Skin of body (tissue), 2 donors: ENCODE data around the gene TSPO2. TPM values are rescaled to one million over a fixed set of nuclear protein-coding genes. Genes with fewer than 3 reads are reported as not detected.
"Not testable (repeated sequence)": the region's sequence is repeated elsewhere in the genome, so short reads cannot be mapped to it uniquely, and the experiment has no call there.

Experiments
- DNase-seq: peaks from one replicate; lab custom pipeline; 2025; lab: John Stamatoyannopoulos, UW
- total RNA-seq: library from RNA; depleted of rRNA; stranded (reverse); fragments of >200 nt; gene quantifications from one replicate; pipeline ENCODE4 v1.2.3, GENCODE V29; 2014

TSPO2 gene
- 0.79 TPM for total RNA-seq

- no peak for DNase-seq
Measured at GRCh38 chr6:41042226-41043055, at the start of gene TSPO2. TSS of gene TSPO2 (plus strand) at chr6:41042467. CDS start at chr6:41042986, 519 bp downstream.

GRCh38 chr6:40992746-40993145, 49.5 kb upstream of the TSPO2 start:
- DNase-seq = no peak

GRCh38 chr6:40996591-40997233, 45.6 kb upstream of the TSPO2 start:
- peak; percentile 17 for DNase-seq

- DNase-seq = no peak
Measured at GRCh38 chr6:40997234-40997957, 44.9 kb upstream of the TSPO2 start.

GRCh38 chr6:40998661-40999060, 43.6 kb upstream of the TSPO2 start:
- DNase-seq = no peak

- no peak for DNase-seq
Measured at GRCh38 chr6:40999569-40999968, 42.7 kb upstream of the TSPO2 start.

- DNase-seq = no peak
Measured at GRCh38 chr6:41000248-41000647, 42.0 kb upstream of the TSPO2 start.

- DNase-seq = no peak
Measured at GRCh38 chr6:41002168-41002567, 40.1 kb upstream of the TSPO2 start.

- not testable (repeated sequence) for DNase-seq
Measured at GRCh38 chr6:41006217-41006616, 36.0 kb upstream of the TSPO2 start.

GRCh38 chr6:41006980-41007379, 35.3 kb upstream of the TSPO2 start:
- not testable (repeated sequence) for DNase-seq

GRCh38 chr6:41008011-41008410, 34.3 kb upstream of the TSPO2 start:
- no peak for DNase-seq

- DNase-seq = no peak
Measured at GRCh38 chr6:41009669-41010068, 32.6 kb upstream of the TSPO2 start.

GRCh38 chr6:41011673-41012072, 30.6 kb upstream of the TSPO2 start:
- DNase-seq = no peak

- DNase-seq = no peak
Measured at GRCh38 chr6:41013466-41014153, 28.7 kb upstream of the TSPO2 start.

GRCh38 chr6:41014780-41015179, 27.5 kb upstream of the TSPO2 start:
- no peak for DNase-seq

- DNase-seq = not testable (repeated sequence)
Measured at GRCh38 chr6:41015860-41016259, 26.4 kb upstream of the TSPO2 start.

- DNase-seq = no peak
Measured at GRCh38 chr6:41017663-41018062, 24.6 kb upstream of the TSPO2 start.

GRCh38 chr6:41021832-41022231, 20.4 kb upstream of the TSPO2 start:
- no peak for DNase-seq

GRCh38 chr6:41022294-41022693, 20.0 kb upstream of the TSPO2 start:
- DNase-seq = no peak

- DNase-seq = no peak
Measured at GRCh38 chr6:41023114-41023513, 19.2 kb upstream of the TSPO2 start.

GRCh38 chr6:41025966-41026530, 16.2 kb upstream of the TSPO2 start:
- DNase-seq = no peak
